Fibroblast of lung (primary cell): Measurements from ENCODE around the gene LINS1. TPM values are rescaled to one million over a fixed set of nuclear protein-coding genes. Genes with fewer than 3 reads are reported as not detected.

Source experiments
- DNase-seq, 2 donors: peaks; one replicate each; pipeline versions ENCODE4 v3.0.0 to v3.0.0-alpha.2; 2010; ENCODE audit warnings: low read depth in 2 of 2
- H2AFZ ChIP-seq: 2 replicates; pipeline ENCODE4 v1.5.1; 2012; ENCODE audit warnings: low read length, control low read depth, inconsistent platforms
- H3K27ac ChIP-seq: 2 replicates; pipeline ENCODE4 v1.5.1; 2011; ENCODE audit warnings: low read length, control low read depth; ENCODE audit not compliant: insufficient read depth
- H3K27me3 ChIP-seq: 2 replicates; pipeline ENCODE4 v1.5.1; 2011; ENCODE audit warnings: mild to moderate bottlenecking, low read length; ENCODE audit not compliant: control insufficient read depth, insufficient read depth
- H3K36me3 ChIP-seq: 2 replicates; pipeline ENCODE4 v1.5.1; 2011; ENCODE audit warnings: low read length; ENCODE audit not compliant: control insufficient read depth, insufficient read depth
- H3K4me1 ChIP-seq: 2 replicates; pipeline ENCODE4 v1.5.1; 2011; ENCODE audit warnings: low read length; ENCODE audit not compliant: control insufficient read depth, insufficient read depth; ENCODE audit errors: extremely low read depth
- H3K4me2 ChIP-seq: 2 replicates; pipeline ENCODE4 v1.5.1; 2011; ENCODE audit warnings: low read length, control low read depth; ENCODE audit not compliant: insufficient read depth; ENCODE audit errors: extremely low read depth
- H3K4me3 ChIP-seq, 4 experiments: fragments of 200-600 bp in 1 of 4; sonication (generic) in 1 of 4; replicated peaks in 1 of 4; 2 replicates each; pipeline ENCODE4 v1.5.1; 2011 to 2016; ENCODE audit warnings: low read length in 4 of 4, low read depth in 3 of 4, mild to moderate bottlenecking in 3 of 4, control low read depth in 2 of 4, inconsistent platforms in 1 of 4, mixed read lengths in 1 of 4; ENCODE audit not compliant: insufficient read depth in 1 of 4; ENCODE audit errors: control extremely low read depth in 1 of 4
- H3K79me2 ChIP-seq: 2 replicates; pipeline ENCODE4 v1.5.1; 2012; ENCODE audit warnings: mild to moderate bottlenecking, low read length, inconsistent platforms; ENCODE audit not compliant: control insufficient read depth, insufficient read depth
- H3K9ac ChIP-seq: 2 replicates; pipeline ENCODE4 v1.5.1; 2011; ENCODE audit warnings: mild to moderate bottlenecking, low read length, control low read depth; ENCODE audit not compliant: insufficient read depth
- H3K9me3 ChIP-seq: 2 replicates; pipeline ENCODE4 v1.5.1; 2012; ENCODE audit warnings: low read depth, low read length; ENCODE audit not compliant: control insufficient read depth, insufficient read depth
- H4K20me1 ChIP-seq: 2 replicates; pipeline ENCODE4 v1.5.1; 2011; ENCODE audit warnings: low read length; ENCODE audit not compliant: control insufficient read depth, insufficient read depth; ENCODE audit errors: extremely low read depth
- CTCF ChIP-seq, 2 donors: IDR thresholded peaks in 1 of 2; conservative IDR thresholded peaks in 1 of 2; 1 replicate in 1 of 2; 2 replicates in 1 of 2; pipeline ENCODE4 v1.5.1; 2011 to 2012; ENCODE audit warnings: low read length in 2 of 2, control low read depth in 1 of 2, inconsistent platforms in 1 of 2, low read depth in 1 of 2, mild to moderate bottlenecking in 1 of 2
- EZH2 ChIP-seq: IDR thresholded peaks from 2 replicates; pipeline ENCODE4 v1.5.1; 2012; ENCODE audit warnings: low read length, control low read depth, mild to moderate bottlenecking; ENCODE audit errors: missing control alignments
- polyA plus RNA-seq, 2 donors: library from polyadenylated mRNA; depleted of rRNA in 1 of 2; stranded (reverse) in 1 of 2; unstranded in 1 of 2; fragments of >200 nt; gene quantifications; 2 replicates each; pipeline ENCODE4 v1.2.1, GENCODE V29; 2011 to 2012; ENCODE audit warnings: missing spikeins in 1 of 2
- total RNA-seq: library from RNA; depleted of rRNA; stranded (reverse); fragments of >200 nt; gene quantifications from 2 replicates; pipeline ENCODE4 v1.2.1, GENCODE V29; 2014

Gene LINS1
- total and polyA plus RNA-seq, 2 donors (not counting 1 experiment from before 2014, with no cell fraction given): 7.3 to 9.4 TPM

GRCh38 chr15:100571592-100572167 is 30.3 kb downstream of the LINS1 start:
- Histone ChIP-seq H2AFZ (no peak overlapping the region), H3K4me2 (no peak overlapping the region), H3K9me3 (no peaks in the 10 kb centered on the region), H3K27me3 (no peaks in the 10 kb centered on the region), H4K20me1 (no peaks in the 10 kb centered on the region), H3K4me3 (no peak overlapping the region), H3K27ac (no peak overlapping the region), H3K9ac (no peak overlapping the region), H3K4me1 (no peaks in the 10 kb centered on the region), H3K36me3 (peaks cover 4% of the 10 kb centered on the region), H3K79me2 (no peaks in the 10 kb centered on the region)
- DNase-seq: no peak
- TF ChIP-seq CTCF (conservative IDR thresholded peaks at IDR 0.05 in 1 of 2, IDR thresholded peaks at IDR 0.05 in 1 of 2; ENCODE audit: low read depth in 1 of 2, low read length in 2 of 2): no peak
- TF ChIP-seq EZH2: no peak

- H3K4me1 ChIP-seq: no peaks in the 10 kb centered on the region
- H4K20me1 ChIP-seq: no peaks in the 10 kb centered on the region
- H2AFZ ChIP-seq: no peak overlapping the region
- H3K27ac ChIP-seq: no peak overlapping the region
- DNase-seq: no peak
- H3K79me2 ChIP-seq: no peaks in the 10 kb centered on the region
- no peak overlapping the region for H3K9ac ChIP-seq
- no peaks in the 10 kb centered on the region for H3K9me3 ChIP-seq
- H3K27me3 ChIP-seq: no peaks in the 10 kb centered on the region
- H3K36me3 ChIP-seq: peaks cover 4% of the 10 kb centered on the region
- H3K4me3 ChIP-seq: no peak overlapping the region
- no peak overlapping the region for H3K4me2 ChIP-seq
- TF ChIP-seq CTCF (conservative IDR thresholded peaks at IDR 0.05 in 1 of 2, IDR thresholded peaks at IDR 0.05 in 1 of 2; ENCODE audit: low read depth in 1 of 2, low read length in 2 of 2) (no peak), EZH2 (no peak)
Measured at GRCh38 chr15:100570735-100571313, 31.2 kb downstream of the LINS1 start.

GRCh38 chr15:100570275-100570674 is 31.7 kb downstream of the LINS1 start:
- Histone ChIP-seq H3K27me3 (no peaks in the 10 kb centered on the region), H3K4me1 (no peaks in the 10 kb centered on the region), H4K20me1 (no peaks in the 10 kb centered on the region), H3K79me2 (no peaks in the 10 kb centered on the region), H3K4me2 (no peak overlapping the region), H3K9me3 (no peaks in the 10 kb centered on the region), H3K4me3 (no peak overlapping the region), H3K36me3 (peaks cover 4% of the 10 kb centered on the region), H3K27ac (no peak overlapping the region), H2AFZ (no peak overlapping the region), H3K9ac (no peak overlapping the region)
- no peak for DNase-seq
- TF ChIP-seq CTCF (conservative IDR thresholded peaks at IDR 0.05 in 1 of 2, IDR thresholded peaks at IDR 0.05 in 1 of 2; ENCODE audit: low read depth in 1 of 2, low read length in 2 of 2) (no peak), EZH2 (no peak)
